ENCODE measurements around the gene SLC38A9.

Gene SLC38A9

GRCh38 chr5:55584398-55585205, 127.5 kb downstream of the SLC38A9 start:
- no peak for TF ChIP-seq CTCF (IDR thresholded peaks at IDR 0.05; ENCODE audit: low read depth, low read length)
- DNase-seq (ENCODE audit: extremely low read depth, low read depth) = no peak

- DNase-seq (ENCODE audit: extremely low read depth, low read depth) = no peak
- TF ChIP-seq CTCF (IDR thresholded peaks at IDR 0.05; ENCODE audit: low read depth, low read length) = no peak
Observed at GRCh38 chr5:55583578-55583977, 128.5 kb downstream of the SLC38A9 start.

- no peak for TF ChIP-seq CTCF (IDR thresholded peaks at IDR 0.05; ENCODE audit: low read depth, low read length)
- DNase-seq (ENCODE audit: extremely low read depth, low read depth) = no peak
Observed at GRCh38 chr5:55582256-55582655, 129.9 kb downstream of the SLC38A9 start.

- no peak for DNase-seq (ENCODE audit: extremely low read depth, low read depth)
- TF ChIP-seq CTCF (IDR thresholded peaks at IDR 0.05; ENCODE audit: low read depth, low read length) = no peak
Observed at GRCh38 chr5:55580042-55580441, 132.1 kb downstream of the SLC38A9 start.

- no peak for DNase-seq (ENCODE audit: extremely low read depth, low read depth)
- no peak for TF ChIP-seq CTCF (IDR thresholded peaks at IDR 0.05; ENCODE audit: low read depth, low read length)
Observed at GRCh38 chr5:55578771-55579170, 133.4 kb downstream of the SLC38A9 start.

GRCh38 chr5:55577353-55578060, 134.6 kb downstream of the SLC38A9 start:
- TF ChIP-seq CTCF (IDR thresholded peaks at IDR 0.05; ENCODE audit: low read depth, low read length) = no peak
- no peak for DNase-seq (ENCODE audit: extremely low read depth, low read depth)

GRCh38 chr5:55576661-55577060, 135.5 kb downstream of the SLC38A9 start:
- no peak for DNase-seq (ENCODE audit: extremely low read depth, low read depth)
- TF ChIP-seq CTCF (IDR thresholded peaks at IDR 0.05; ENCODE audit: low read depth, low read length) = no peak

All from AG09319 (cell line).